HuH-7 (cell line): Measurements from ENCODE around the gene ZFP91.

Experiments
- DNase-seq: peaks from one replicate; pipeline ENCODE4 v3.0.0; 2011; ENCODE audit warnings: low spot score

Gene ZFP91

DNA sequence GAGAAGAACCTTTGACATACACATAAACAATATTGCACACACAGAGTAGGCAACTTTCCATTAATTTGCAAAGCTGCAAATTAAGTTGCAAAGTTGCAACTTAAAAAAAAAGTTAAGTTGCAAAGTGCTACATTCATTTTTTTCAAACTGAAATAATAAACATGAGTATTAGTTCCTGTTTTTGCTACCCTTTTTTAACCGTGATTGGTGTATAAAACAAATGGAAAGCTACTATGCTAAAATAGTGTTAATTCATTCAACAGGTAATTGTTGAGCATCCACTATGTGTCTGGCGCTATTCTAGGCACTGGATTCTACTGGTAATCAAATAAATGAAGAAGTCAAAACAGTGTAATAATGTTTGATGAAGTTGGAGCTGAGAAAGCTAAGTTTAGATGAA is 8.1 kb downstream of the ZFP91 start:
- DNase-seq, result no peak

DNA sequence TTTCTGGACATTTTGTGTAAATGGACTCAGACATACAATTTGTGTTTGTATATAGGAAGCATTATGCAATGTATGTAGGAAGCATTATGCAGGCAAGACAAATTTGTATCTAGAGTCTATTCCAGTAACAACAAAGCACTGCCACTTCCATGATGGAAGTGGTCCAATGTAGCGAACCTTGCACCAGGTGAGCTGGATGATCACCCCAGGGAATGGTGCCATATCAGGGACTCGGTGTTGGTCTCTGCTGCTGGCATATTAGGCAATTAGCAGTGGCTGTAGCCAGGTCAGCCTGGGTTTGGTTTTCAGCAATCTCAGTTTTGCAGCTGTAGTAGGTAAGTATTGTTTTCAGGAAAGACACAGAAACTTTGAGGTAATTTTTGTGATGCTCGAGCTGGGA is 12.8 kb downstream of the ZFP91 start:
- DNase-seq, result no peak

DNA sequence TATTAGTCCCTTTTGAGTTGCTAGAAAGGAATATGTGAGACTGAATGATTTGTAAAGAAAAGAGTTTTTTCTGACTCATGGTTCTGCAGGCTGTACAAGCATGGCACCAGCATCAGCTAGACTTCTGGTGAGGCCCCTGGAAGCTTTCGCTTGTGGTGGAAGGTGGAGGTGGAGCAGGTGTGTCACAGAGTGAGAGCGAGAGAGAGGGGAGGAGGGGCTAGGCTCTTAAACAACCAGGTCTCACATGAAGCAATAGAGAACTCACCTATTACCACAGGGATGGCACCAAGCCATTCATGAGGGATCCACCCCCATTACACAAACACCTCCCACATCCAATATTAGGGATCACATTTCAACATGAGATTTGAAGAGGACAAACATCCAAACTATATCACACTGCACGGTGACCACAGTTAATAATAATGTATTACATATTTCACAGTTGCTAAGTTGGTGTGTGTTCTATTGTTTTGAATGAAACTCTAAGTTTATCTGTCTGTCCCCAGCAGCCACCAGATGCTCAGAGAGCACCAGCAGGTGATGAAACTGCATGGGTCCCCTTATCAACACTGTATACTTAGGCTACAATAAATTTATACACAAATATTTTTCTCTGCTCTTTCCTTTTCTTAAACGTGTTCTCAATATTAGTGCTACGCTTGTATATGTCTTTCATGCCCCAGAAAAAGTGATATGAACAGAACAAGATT is 14.1 kb downstream of the ZFP91 start:
- DNase-seq, result no peak

DNA sequence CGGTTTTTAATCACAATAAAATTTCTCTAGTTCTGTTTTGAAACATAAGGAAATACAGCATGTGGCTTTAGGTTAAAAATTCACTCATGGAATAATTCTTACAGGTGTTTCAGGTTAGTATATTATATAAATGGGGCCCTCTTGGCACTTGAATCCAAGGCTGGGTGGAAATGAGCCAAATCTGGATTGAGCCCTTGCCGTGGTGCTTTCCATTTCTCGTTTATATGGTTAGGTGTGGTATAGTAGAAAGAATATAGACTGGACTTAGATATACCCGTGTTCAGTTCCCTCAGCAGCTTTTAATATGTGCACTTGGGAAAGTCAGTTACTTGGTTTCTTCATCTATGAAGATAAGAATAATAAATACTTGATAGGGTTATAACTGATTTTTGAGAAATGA is 16.0 kb downstream of the ZFP91 start:
- DNase-seq, result no peak

DNA sequence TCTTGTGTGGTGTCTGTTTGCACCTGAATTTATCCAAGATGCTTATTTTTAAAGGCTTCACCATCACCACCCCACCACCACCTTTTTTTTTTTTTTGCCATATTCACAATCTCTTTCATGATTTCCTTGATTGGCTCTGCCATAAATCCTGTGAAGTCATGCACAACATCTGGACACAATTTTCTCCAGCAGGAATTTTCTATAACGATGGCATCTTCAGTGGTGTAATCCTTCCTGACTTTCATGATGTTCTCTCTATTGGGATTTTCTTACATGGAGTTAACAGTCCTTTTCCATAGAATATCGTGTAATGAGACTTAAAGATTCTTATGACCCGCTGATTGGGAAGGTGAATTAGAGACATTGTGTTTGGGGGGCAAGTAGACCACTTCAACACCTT is 17.8 kb downstream of the ZFP91 start:
- no peak for DNase-seq

DNA sequence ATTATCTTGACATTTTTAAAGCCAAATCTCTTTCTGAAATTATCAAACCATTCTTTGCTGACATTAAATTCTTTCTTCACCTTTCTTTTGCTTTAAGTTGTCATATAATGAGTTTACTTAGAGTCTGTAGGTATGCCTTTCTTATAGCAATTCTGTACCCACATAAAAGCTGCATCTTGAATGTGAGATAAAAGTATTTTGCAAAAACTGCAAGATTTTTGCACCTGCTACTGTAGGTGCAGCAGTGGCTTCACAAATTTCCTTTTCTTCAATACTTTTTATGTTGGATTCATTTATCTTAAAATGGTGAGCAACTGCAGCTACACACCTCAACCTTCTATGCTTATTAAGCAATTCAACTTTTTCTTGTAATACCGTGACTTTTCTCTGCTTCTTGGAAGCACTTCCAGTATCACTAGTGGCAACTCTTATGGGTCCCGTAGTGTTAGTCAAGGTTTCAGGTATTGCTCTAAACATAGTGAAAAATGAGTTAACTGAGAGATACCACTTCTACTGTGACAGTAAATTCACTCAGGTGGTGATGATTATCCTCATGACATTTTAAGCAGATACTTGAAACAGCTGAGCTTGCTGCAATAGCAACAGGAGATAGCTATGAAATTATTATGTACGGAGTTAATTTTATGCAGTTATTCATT is 18.8 kb downstream of the ZFP91 start:
- DNase-seq, result no peak

DNA sequence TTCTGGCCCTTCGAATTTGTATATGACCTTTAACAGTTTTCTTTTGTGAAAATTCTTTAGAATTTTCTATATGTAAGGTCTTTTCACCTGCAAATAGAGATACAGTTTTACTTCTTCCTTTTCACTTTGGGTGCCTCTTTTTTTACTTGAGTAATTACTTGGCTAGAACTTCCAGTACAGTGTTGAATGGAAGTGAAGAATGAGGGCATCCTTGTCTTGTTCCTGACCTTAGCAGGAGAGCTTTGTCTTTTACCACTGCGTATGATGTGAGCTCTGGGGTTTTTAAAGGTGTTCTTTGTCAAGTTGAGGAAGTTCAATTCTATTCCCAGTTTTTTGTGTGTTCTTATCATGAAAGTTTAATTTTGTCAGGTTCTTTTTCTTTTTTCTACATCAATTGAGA is 21.6 kb downstream of the ZFP91 start:
- DNase-seq, result no peak

DNA sequence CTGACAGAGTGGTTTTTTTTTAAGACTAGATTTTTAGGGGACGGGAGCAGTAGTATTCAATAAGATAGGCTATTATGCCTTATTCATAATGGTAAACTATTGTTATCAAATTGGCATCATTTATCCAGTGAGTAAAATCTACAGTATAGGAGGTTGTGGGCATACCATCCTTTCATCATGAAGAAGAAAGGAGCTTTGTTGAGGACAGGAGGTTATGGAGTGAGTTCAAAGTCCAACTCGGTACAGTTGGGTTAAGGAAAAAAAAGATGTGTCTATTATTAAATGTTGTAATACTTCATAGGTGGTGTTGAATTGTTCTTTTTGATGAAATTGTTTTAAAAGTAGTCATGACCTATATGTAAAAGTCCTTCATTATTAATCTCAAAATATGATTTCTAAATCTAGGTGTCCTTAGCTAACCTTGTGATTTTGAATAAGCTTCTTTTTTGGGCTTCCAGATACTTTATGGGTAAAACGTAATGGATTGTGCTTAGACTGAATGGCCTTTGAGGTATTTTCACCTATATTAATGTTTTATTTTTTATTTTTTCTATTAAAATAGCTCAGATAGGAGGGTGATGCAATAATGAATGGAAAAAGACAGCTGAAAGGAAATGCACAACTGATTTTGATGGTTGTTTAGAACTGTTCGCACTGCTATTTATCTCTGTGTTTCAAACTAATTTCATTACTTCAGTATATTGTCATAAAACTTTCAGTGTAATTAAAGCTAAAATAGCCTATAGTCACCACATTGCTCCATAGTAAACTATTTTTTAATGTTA is 28.3 kb downstream of the ZFP91 start:
- no peak for DNase-seq

DNA sequence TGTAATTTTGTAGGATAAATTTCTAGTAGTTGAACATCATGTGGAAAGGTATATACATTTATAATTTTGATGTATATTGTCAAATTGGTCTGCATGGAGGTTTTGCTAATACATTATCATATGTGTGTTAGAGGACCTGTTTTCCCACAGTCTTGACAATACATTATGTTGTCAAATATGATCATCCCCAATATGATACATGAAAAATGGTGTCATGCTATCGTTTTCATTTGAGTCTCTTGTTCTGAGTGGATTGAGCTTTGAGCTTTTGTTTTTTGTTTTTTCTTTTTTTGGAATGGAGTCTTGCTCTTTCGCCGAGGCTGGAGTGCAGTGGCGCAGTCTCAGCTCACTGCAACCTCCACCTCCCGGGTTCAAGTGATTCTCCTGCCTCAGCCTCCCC is 29.5 kb downstream of the ZFP91 start:
- DNase-seq, result no peak

DNA sequence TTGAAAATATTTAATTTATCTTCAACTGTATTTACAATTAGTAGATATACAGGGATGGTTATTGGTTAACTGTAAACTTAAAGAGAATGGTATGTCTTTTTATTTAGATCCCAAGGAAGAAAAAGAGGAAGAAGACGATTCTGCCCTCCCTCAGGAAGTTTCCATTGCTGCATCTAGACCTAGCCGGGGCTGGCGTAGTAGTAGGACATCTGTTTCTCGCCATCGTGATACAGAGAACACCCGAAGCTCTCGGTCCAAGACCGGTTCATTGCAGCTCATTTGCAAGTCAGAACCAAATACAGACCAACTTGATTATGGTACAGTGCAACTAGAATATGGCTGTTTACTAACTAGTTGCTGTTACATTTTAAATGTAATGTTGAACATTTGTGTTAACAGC is 30.9 kb downstream of the ZFP91 start:
- DNase-seq, result no peak

DNA sequence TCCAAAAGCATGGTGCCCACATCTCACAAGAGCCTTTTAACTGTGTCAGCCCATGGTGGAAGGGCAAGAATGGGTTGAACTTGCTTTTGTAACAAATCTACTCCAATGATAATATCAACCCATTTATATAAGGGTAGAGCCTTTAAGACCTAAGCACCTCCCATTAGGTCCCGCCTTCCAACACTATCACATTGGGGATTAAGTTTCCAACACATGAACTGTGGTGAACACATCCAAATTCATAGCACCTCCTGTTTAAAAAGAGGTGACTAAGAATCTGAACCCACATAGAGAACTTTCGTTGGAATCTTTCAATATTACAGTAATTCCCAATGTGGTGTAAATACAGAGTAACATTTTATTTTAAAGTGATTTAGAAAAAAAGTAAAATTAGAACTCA is 34.4 kb downstream of the ZFP91 start:
- DNase-seq, result no peak

DNA sequence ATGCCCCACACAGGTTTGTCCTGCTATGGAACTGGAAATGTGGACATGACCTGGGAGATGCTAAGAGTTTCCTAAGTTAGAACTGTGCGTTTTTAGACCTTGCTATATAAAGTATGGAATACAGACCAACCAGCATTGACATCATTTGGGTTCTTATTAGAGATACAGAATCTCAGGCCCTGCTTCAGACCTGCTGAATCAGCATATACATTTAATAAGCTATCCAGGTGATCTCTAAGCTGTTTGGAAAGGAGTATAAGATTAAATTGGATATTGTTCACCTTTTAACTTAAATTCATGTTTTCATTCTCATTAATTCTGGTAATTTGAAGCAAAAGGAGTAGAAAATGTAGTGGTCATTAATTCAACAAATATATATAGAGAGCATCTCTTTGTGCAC is 36.7 kb downstream of the ZFP91 start:
- DNase-seq, result no peak

DNA sequence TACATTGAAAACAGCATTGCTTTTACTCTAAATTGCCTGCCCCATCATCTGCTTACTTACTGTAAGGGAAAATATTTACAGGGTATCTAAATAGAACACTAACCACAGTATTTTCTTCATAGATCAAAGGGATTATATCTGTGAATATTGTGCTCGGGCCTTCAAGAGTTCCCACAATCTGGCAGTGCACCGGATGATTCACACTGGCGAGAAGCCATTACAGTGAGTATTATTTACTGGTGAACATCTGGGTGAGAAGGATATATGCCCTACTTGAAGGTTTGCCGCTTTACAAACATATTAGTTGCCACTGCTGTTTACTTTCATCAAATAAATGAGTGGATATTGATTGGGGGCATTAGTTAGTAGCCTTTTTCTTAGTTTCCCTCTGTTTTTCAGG is 37.7 kb downstream of the ZFP91 start:
- no peak for DNase-seq

DNA sequence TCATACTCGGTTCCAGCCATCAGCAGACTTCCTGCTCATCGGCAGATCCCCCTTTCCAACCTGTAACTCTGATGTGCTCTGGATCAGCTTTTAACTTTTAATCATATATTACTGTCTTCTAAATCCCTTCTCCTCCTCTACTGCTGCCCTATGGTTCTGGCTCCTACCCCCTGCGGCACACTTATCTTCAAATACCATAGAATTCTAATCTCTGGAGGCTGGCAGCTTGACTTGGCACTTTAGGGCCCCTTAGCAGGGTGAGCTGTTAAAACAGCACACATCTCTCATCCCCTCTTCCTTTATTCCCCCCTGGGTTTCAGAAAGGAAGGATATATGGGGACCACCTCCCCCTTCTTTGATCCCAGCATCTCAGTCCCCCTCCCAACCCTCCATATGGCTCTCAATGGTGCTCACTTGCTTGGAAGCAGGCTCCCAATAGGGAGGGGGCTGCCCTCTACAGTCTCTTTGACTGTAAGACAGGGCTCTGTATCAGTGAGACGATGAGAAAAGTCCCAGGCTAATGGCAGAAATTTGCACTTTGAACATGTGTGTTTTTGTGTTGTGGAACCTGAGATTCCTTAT is 39.2 kb downstream of the ZFP91 start:
- no peak for DNase-seq

DNA sequence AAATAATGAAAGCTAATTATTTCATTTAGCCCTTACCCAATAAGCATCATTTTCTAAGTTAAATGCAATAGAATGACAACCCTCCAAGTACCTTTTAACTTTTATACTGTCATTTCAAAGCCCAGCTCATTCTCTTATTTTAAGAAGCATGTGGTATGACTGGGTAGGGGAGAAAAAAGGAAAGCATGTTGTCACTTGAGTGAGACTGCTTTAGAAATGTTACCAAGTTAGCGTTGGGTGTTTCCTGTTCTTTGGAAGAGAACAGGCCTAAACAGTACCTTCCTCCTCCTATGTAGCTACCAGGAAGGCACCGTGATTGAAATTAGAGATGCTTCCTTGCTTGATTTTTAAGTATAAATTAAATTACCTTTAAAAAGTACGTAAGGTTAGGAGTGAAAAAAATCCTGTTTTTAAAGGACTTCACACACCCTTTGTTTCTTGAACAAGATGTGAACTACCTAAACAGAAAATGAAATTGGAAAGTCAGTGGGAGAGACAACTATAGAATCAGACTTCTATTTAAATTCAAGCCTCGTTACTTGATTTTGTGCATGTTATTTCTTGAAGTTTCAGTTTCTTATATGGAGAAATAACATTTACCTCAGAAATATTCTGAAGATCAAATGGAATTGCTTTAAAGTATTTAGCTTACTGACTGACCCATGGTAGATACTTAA is 42.9 kb downstream of the ZFP91 start:
- no peak for DNase-seq

DNA sequence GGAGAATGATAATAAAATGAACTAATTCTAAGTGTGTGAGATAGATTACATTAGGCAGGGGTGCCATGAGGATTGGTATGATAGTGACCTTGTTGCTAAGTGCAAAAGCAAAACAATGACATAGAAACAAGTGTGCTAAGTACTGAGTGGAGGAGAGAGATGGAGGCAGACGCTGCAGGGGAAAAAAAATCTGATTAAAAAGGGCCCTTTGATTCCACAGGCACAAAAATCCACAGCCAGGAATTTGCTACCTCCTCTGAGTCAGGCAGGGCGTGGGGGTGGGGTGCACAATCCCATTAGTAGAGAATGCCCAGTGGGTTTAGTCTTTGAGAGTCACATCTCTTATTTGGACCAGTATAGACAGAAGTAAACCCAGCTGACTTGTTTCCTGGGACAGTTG is 43.5 kb downstream of the ZFP91 start, which contains the start of gene CNTF:
CNTF (plus strand) TSS at position 322 of the 400 bp plus-strand sequence. CDS start 88 bp downstream, outside the sequence.
- DNase-seq, result no peak

DNA sequence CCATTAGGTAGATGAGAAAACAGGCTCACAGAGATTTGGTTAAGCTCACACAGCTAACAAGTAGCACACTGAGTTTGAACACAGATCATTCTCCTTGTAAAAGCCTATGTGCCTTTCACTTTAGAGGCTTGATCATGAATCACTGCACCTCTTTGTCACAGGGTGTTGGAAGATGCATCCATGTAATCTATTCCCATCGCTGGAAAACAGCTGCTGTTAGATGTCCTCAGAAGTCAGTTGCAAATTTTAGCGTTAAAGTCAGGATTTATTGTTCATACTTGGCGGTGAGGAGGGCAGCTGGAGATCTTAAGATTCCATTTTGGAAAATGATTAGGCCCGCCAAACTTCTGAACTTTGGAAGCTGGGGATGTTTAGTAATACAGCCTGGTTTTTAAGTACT is 46.2 kb downstream of the ZFP91 start:
- DNase-seq, result no peak

DNA sequence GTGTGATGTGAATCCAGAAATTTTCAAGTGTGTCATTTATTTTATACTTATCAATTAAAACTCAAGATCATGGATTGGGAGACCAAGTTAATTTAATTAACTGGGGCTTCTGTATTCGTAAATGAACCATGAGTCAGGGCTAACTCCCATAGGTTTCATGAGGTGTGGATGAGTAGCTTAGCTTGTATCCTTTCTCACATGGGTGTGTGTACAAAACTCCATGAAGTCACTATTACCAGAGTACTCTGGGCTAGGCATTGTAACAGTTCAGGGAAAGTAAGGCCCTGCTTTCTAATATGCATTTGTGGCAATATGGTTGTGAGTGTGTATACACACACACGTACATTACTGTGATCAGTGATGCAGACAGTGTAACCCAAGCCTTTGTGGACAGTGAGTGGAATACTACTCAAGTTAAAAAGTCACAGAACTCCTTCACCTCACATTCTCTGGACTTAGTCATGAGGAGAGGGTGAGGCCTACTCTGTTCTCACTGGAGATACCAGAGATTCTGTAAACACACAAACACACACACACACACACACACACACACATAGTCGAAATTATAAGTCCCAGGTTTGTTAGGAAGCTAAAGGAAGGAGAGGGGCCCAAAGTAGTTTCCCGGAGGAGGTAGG is 47.1 kb downstream of the ZFP91 start:
- DNase-seq, result no peak

DNA sequence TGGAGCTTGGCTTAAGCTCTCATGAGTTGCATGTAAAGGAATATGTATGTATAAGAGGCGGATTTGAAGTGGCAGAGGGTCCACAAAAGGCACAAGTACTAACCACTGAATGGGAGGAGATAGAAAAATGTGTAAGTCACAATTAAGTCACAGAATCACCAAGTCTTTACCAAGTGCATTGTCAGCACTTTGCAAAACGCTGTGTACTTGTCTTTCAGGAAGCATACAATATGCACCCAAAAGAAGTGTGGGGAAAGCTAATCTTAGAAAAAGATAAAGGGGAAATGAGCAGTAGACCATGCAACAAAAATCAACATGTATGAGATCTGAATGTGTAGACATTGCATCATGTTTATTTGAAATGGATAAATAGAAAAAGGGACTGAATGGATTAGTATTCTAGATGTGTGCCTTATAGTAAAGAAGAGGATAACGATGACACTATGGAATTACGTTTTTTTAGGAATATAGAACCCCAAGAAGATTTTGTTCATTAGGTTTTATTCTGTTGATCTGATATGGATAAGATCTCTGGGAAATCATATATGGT is 48.1 kb downstream of the ZFP91 start:
- DNase-seq, result no peak

DNA sequence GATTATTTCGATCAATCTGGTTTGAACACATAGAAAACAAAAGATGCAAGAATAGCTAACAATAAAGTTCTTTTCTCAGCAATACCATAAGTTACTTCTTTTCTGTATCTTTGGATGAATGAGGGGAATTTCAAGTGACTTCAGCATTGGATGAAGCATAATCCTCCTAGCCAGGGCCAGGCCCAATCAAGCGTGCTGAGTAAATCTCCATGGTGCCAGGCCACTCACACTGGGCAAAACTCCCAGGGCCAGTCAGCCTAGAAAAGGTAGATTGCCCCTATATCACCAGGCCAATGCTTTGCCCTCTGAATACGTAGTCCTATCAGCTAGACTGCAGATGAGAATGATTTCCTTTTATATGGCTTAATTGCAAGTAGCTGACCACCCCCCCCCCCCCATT is 49.6 kb downstream of the ZFP91 start:
- DNase-seq, result no peak

DNA sequence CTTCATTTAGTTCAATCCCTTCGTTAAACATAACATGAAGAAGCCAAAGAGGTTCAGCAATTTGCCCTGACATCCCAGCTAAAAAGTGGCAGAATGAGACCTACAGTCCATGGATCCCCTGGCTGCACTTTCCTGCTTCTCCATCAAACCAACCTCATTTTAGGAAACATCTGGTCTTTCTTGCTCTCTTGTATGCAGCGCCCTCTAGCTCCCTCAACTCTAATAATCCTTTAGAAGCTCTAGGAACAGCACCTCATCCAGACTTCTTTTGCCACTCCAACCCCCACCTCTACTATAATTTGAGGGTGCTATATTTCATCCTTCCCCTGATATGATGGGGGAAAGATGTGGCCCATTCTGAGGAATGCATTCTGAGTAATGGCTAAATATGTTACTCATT is 51.0 kb downstream of the ZFP91 start:
- DNase-seq, result peak; percentile 7
